Measurements from ENCODE around the gene PANK1. TPM values are rescaled to one million over a fixed set of nuclear protein-coding genes. Genes with fewer than 3 reads are reported as not detected.

The PANK1 gene
- total RNA-seq, 1 experiment from 2014 or later, result 33.2 TPM

GRCh38 chr10:89534826-89535166, 110.2 kb downstream of the PANK1 start:
- no peak overlapping the region for H2AFZ ChIP-seq (ENCODE audit: low read length)
- no peak overlapping the region for H4K5ac ChIP-seq (ENCODE audit: insufficient read length, low read depth, low read length)
- no peaks in the 10 kb centered on the region for H3K9me3 ChIP-seq (ENCODE audit: control insufficient read depth, low read depth, low read length)
- Mint-ChIP-seq H3K27me3 (ENCODE audit: low read depth) (peaks cover 28% of the 10 kb centered on the region), H3K36me3 (ENCODE audit: insufficient read depth in 1 of 3, low read depth in 3 of 3) (peaks cover 0 to 3% (median 0%) of the 10 kb centered on the region in 3 experiments; a peak in 1 of 7 replicates), H3K9me3 (no peaks in the 10 kb centered on the region), H3K27ac (no peak overlapping the region; a peak in 1 of 7 replicates), H3K4me1 (peaks cover 41 to 46% of the 10 kb centered on the region in 2 experiments), H3K4me3 (peak overlapping the region; percentile 65 to 83)
- no peak overlapping the region for H2BK12ac ChIP-seq (ENCODE audit: insufficient read length, low read depth, low read length)
- WGBS (ENCODE audit: extremely low coverage, insufficient read length, low lambda C conversion rate), result no CpG with 5 or more reads among the region's 8 CpGs
- H2AK5ac ChIP-seq (ENCODE audit: insufficient read length, low read length), result no peak overlapping the region
- H3K23ac ChIP-seq (ENCODE audit: insufficient read length, low read depth, low read length), result no peak overlapping the region
- no peaks in the 10 kb centered on the region for H3K79me1 ChIP-seq (ENCODE audit: insufficient read depth, low read depth, low read length, poor library complexity, severe bottlenecking)
- TF ChIP-seq CTCF (conservative IDR thresholded peaks at IDR 0.05), result no peak
- H3K4me2 ChIP-seq (ENCODE audit: insufficient read depth, insufficient read length, low read length), result peak overlapping the region; percentile 89
- H2BK120ac ChIP-seq (ENCODE audit: low read depth, low read length, poor library complexity, severe bottlenecking), result no peak overlapping the region
- H2BK5ac ChIP-seq (ENCODE audit: insufficient read length, low read length), result no peak overlapping the region
- no peak for DNase-seq
- no peak overlapping the region for H3K56ac ChIP-seq (ENCODE audit: insufficient read length, low read depth, low read length)
- H2BK15ac ChIP-seq (ENCODE audit: low read depth, low read length), result no peak overlapping the region
- no peaks in the 10 kb centered on the region for H4K20me1 ChIP-seq (ENCODE audit: control insufficient read depth, insufficient read depth, insufficient read length)
- no peak overlapping the region for H3K14ac ChIP-seq (ENCODE audit: insufficient read depth, low read length)
- H3K27me3 ChIP-seq (ENCODE audit: insufficient read depth, low read length), result peaks cover 3% of the 10 kb centered on the region
- peaks cover 2% of the 10 kb centered on the region; the same call in 1 of the 2 replicates for H3K4me1 ChIP-seq (ENCODE audit: insufficient read depth, low read length)
- no peak overlapping the region for H4K91ac ChIP-seq (ENCODE audit: insufficient read length, low read depth, low read length)
- peaks cover 13% of the 10 kb centered on the region for H3K23me2 ChIP-seq (ENCODE audit: insufficient read length, low read depth, low read length, poor library complexity, severe bottlenecking)
- no peak overlapping the region for H3K4ac ChIP-seq (ENCODE audit: low read depth, low read length)
- H2BK20ac ChIP-seq (ENCODE audit: low read depth, low read length, poor library complexity, severe bottlenecking), result no peak overlapping the region
- H3K27ac ChIP-seq (ENCODE audit: insufficient read length, low read depth, low read length), result no peak overlapping the region
- H3K18ac ChIP-seq (ENCODE audit: insufficient read length, low read depth, low read length), result no peak overlapping the region
- no peak overlapping the region for H3K9ac ChIP-seq (ENCODE audit: extremely low read depth, insufficient read length, low read length)
- no peak overlapping the region for H3T11ph ChIP-seq (ENCODE audit: low read length)
- no peaks in the 10 kb centered on the region for H3K79me2 ChIP-seq (ENCODE audit: insufficient read depth, low read length)
- H4K8ac ChIP-seq (replicated peaks; ENCODE audit: insufficient read length, low read depth, low read length), result no peak overlapping the region

Small RNA genes within 50 kb of the gene (microRNA-seq; reads per million reads assigned to microRNA genes)
- 105 reads per million, percentile 73 among the genes with 10 or more reads in this experiment for gene MIR107 (ENCODE audit: borderline microRNAs expressed)

Other genes starting within 250 kb of the PANK1 start
- 2.1 and 2.3 TPM in 2 replicates for gene IFIT5, start 230.7 kb downstream of the PANK1 start, total RNA-seq (2021)
- gene SLC16A12, start 109.6 kb downstream of the PANK1 start, total RNA-seq (2021), result 0.77 and 0.88 TPM in 2 replicates
- gene KIF20B, start 56.3 kb upstream of the PANK1 start, total RNA-seq (2021), result 59.1 and 59.7 TPM in 2 replicates

All from H9 (cell line).